GM23248 (cell line): ENCODE results near the gene RUNDC1.

ENCODE experiments used
- EZH2 ChIP-seq: fragments of 200-600 bp; sonication (generic); IDR thresholded peaks from 2 replicates; pipeline ENCODE4 v1.6.1; 2018; ENCODE audit warnings: antibody characterized with exemption, mild to moderate bottlenecking; ENCODE audit not compliant: insufficient read depth, poor library complexity, severe bottlenecking
- EZH2phosphoT487 ChIP-seq: fragments of 200-600 bp; sonication (generic); IDR thresholded peaks from 2 replicates; pipeline ENCODE4 v1.6.1; 2018; ENCODE audit warnings: antibody characterized with exemption, moderate library complexity, mild to moderate bottlenecking, low read depth; ENCODE audit not compliant: insufficient read depth

DNA sequence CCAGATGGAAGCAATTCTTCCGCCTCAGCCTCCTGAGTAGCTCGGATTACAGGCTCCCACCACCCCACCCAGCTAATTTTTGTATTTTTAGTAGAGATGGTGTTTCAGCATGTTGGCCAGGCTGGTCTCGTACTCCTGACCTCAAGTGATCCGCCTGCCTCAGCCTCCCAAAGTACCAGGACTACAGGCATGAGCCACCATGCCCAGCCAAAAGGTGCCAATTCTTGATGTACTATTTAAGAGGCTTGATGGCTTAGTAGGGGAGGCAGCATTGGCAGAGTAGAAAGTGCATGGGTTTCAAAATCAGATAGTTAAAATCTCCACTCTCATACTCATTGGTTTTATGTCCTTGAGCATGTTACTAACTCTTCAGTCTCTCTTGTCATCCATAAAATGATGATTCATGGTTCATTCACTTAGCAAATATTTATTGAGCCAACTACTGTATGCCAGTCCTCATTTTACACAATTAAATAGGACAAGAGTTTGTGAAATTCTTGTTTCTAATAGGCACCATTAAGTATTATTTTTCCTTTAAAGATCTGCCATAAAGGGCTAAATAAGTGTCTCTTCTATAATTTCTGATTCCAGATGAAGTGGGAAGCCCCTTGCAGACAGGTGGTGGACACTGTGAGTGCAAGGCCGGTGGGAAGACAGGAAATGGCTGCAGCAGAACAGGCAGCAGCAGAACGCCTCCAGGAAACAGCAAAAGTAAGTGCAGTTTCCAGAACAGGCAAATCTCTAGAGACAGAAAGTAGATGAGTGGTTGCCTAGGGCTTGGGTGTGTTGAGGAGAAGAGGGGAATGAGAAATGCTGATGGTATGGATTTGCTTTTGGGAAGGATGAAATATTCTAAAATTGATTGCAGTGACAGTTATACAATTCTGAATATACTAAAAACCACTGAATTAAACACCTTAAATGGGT lies 9.6 kb downstream of the RUNDC1 start:
- no peak for TF ChIP-seq EZH2
- no peak for TF ChIP-seq EZH2phosphoT487
